ENCODE results near the gene ITPKC.
A peak's percentile ranks its signal among the peaks of the same experiment; 100 is the strongest.
"Not testable (repeated sequence)": the region's sequence is repeated elsewhere in the genome, so short reads cannot be mapped to it uniquely, and the experiment has no call there.

ITPKC gene

GRCh38 chr19:40717325-40717879, 490 bp downstream of the ITPKC start:
- DNase-seq (ENCODE audit: low spot score), result peak; percentile 57

- DNase-seq (ENCODE audit: low spot score), result peak; percentile 54
Observed at GRCh38 chr19:40717880-40718773, 1.2 kb downstream of the ITPKC start.

GRCh38 chr19:40718774-40719391, 2.0 kb downstream of the ITPKC start:
- DNase-seq (ENCODE audit: low spot score), result peak; percentile 71

- DNase-seq (ENCODE audit: low spot score), result no peak
Observed at GRCh38 chr19:40719414-40719894, 2.5 kb downstream of the ITPKC start.

GRCh38 chr19:40721140-40721486, 4.2 kb downstream of the ITPKC start:
- no peak for DNase-seq (ENCODE audit: low spot score)

- peak; percentile 45 for DNase-seq (ENCODE audit: low spot score)
Observed at GRCh38 chr19:40721936-40722661, 5.2 kb downstream of the ITPKC start.

- no peak for DNase-seq (ENCODE audit: low spot score)
Observed at GRCh38 chr19:40723661-40724254, 6.8 kb downstream of the ITPKC start.

GRCh38 chr19:40724315-40724714, 7.4 kb downstream of the ITPKC start:
- DNase-seq (ENCODE audit: low spot score), result no peak

GRCh38 chr19:40724855-40725254, 7.9 kb downstream of the ITPKC start:
- no peak for DNase-seq (ENCODE audit: low spot score)

GRCh38 chr19:40726279-40726678, 9.4 kb downstream of the ITPKC start:
- DNase-seq (ENCODE audit: low spot score), result no peak

- DNase-seq (ENCODE audit: low spot score), result not testable (repeated sequence)
Observed at GRCh38 chr19:40730065-40730464, 13.2 kb downstream of the ITPKC start.

GRCh38 chr19:40732304-40732703, 15.4 kb downstream of the ITPKC start:
- not testable (repeated sequence) for DNase-seq (ENCODE audit: low spot score)

GRCh38 chr19:40733149-40733548, 16.2 kb downstream of the ITPKC start:
- DNase-seq (ENCODE audit: low spot score), result no peak

GRCh38 chr19:40735013-40735771, 18.3 kb downstream of the ITPKC start:
- no peak for DNase-seq (ENCODE audit: low spot score)

- DNase-seq (ENCODE audit: low spot score), result no peak
Observed at GRCh38 chr19:40736661-40737060, 19.7 kb downstream of the ITPKC start.

GRCh38 chr19:40737102-40737644, 20.3 kb downstream of the ITPKC start:
- no peak for DNase-seq (ENCODE audit: low spot score)

- DNase-seq (ENCODE audit: low spot score), result no peak
Observed at GRCh38 chr19:40739030-40739839, 22.3 kb downstream of the ITPKC start.

- no peak for DNase-seq (ENCODE audit: low spot score)
Observed at GRCh38 chr19:40739871-40740703, 23.2 kb downstream of the ITPKC start.

GRCh38 chr19:40740747-40741146, 23.8 kb downstream of the ITPKC start:
- no peak for DNase-seq (ENCODE audit: low spot score)
